T-cell (primary cell): Measurements from ENCODE around the gene C1orf21. TPM values are rescaled to one million over a fixed set of nuclear protein-coding genes. Genes with fewer than 3 reads are reported as not detected.

Experiments
- ATAC-seq, 4 experiments: fragments of 200-7000 bp in 3 of 4; fragments of 150-1000 bp in 1 of 4; cut with Tn5 transposase; replicated peaks in 1 of 4; 1 replicate in 3 of 4; 2 replicates in 1 of 4; pipeline ENCODE4 v1.10.0; 2021; ENCODE audit warnings: moderate library complexity in 3 of 4, mild to moderate bottlenecking in 2 of 4, moderate number of reproducible peaks in 1 of 4
- CTCF ChIA-PET, 2 donors: fragments of 300-600 bp; sonication (Branson Sonifier 250); formaldehyde crosslinking; loops; one replicate each; lab custom pipeline; 2022; ENCODE audit warnings: antibody characterized with exemption in 2 of 2; lab: Charles Lee
- POLR2A ChIA-PET, 2 donors: fragments of 300-600 bp; sonication (Branson Sonifier 250); formaldehyde crosslinking; loops; one replicate each; lab custom pipeline; 2022; ENCODE audit warnings: antibody characterized with exemption in 2 of 2; lab: Charles Lee
- DNase-seq, 35 experiments: peaks; one replicate each; pipeline versions ENCODE4 v3.0.0 to v3.0.0-alpha.2; 2013 to 2023
- H3K27ac ChIP-seq: one replicate; pipeline ENCODE4 v1.5.1; 2013; ENCODE audit warnings: low read length
- H3K27me3 ChIP-seq, 2 experiments: replicated peaks in 1 of 2; 1 replicate in 1 of 2; 2 replicates in 1 of 2; pipeline versions ENCODE4 v1.6.1 to v1.7.0; 2013; ENCODE audit warnings: low read length in 1 of 2, mixed read lengths in 1 of 2; ENCODE audit not compliant: control insufficient read depth in 2 of 2, insufficient read depth in 2 of 2; ENCODE audit errors: extremely low read depth in 1 of 2
- H3K36me3 ChIP-seq, 2 donors: 1 replicate in 1 of 2; 2 replicates in 1 of 2; pipeline versions ENCODE4 v1.6.1 to v1.7.0; 2013; ENCODE audit warnings: low read length in 1 of 2; ENCODE audit not compliant: control insufficient read depth in 2 of 2, insufficient read depth in 1 of 2; ENCODE audit errors: extremely low read depth in 1 of 2
- H3K4me1 ChIP-seq, 2 experiments: 1 replicate in 1 of 2; 2 replicates in 1 of 2; pipeline versions ENCODE4 v1.6.1 to v1.7.0; 2013; ENCODE audit warnings: low read length in 2 of 2, mixed read lengths in 1 of 2; ENCODE audit not compliant: insufficient read depth in 2 of 2, control insufficient read depth in 1 of 2; ENCODE audit errors: extremely low read depth in 1 of 2
- H3K4me3 ChIP-seq, 2 donors: 1 replicate in 1 of 2; 2 replicates in 1 of 2; pipeline versions ENCODE4 v1.5.1 to v1.7.0; 2013; ENCODE audit warnings: mild to moderate bottlenecking in 2 of 2, low read length in 1 of 2, moderate library complexity in 1 of 2; ENCODE audit not compliant: control insufficient read depth in 1 of 2; ENCODE audit errors: extremely low read depth in 1 of 2
- H3K9me3 ChIP-seq: 2 replicates; pipeline ENCODE4 v1.7.0; 2013
- H3K27ac Mint-ChIP-seq, 2 donors: one replicate each; pipeline ENCODE4 v1.8.0; 2020 to 2021; ENCODE audit warnings: mild to moderate bottlenecking in 2 of 2, mixed read lengths in 2 of 2
- H3K27me3 Mint-ChIP-seq, 2 donors: one replicate each; pipeline ENCODE4 v1.8.0; 2021 to 2022; ENCODE audit warnings: mixed read lengths in 2 of 2
- H3K36me3 Mint-ChIP-seq: one replicate; pipeline ENCODE4 v1.8.0; 2021; ENCODE audit warnings: mixed read lengths
- H3K4me1 Mint-ChIP-seq, 3 donors: one replicate each; pipeline ENCODE4 v1.8.0; 2020 to 2022; ENCODE audit warnings: mixed read lengths in 3 of 3, mild to moderate bottlenecking in 1 of 3
- H3K4me3 Mint-ChIP-seq, 3 donors: one replicate each; pipeline ENCODE4 v1.8.0; 2020 to 2022; ENCODE audit warnings: mild to moderate bottlenecking in 3 of 3, mixed read lengths in 3 of 3, moderate library complexity in 3 of 3
- H3K9me3 Mint-ChIP-seq, 3 donors: one replicate each; pipeline ENCODE4 v1.8.0; 2020 to 2022; ENCODE audit warnings: mixed read lengths in 3 of 3
- WGBS: methylation state at CpG from one replicate; pipeline ENCODE4 v1.1.5; 2013; ENCODE audit warnings: missing lambda C conversion rate; ENCODE audit not compliant: insufficient coverage; 5-methylcytosine and 5-hydroxymethylcytosine counted together
- total RNA-seq, 35 experiments: library from RNA in 6 of 35; stranded (reverse) in 6 of 35; fragments of 120-200 nt in 1 of 35; gene quantifications; one replicate each; pipeline versions ENCODE4 v1.2.1 to v1.2.4 and lab custom pipeline; 2013 to 2026

The C1orf21 gene
- total RNA-seq, 5 donors from 2014 or later (not counting 1 experiment from before 2014, with no cell fraction given): 1.4 to 17.2 (median 5.9) TPM

DNA sequence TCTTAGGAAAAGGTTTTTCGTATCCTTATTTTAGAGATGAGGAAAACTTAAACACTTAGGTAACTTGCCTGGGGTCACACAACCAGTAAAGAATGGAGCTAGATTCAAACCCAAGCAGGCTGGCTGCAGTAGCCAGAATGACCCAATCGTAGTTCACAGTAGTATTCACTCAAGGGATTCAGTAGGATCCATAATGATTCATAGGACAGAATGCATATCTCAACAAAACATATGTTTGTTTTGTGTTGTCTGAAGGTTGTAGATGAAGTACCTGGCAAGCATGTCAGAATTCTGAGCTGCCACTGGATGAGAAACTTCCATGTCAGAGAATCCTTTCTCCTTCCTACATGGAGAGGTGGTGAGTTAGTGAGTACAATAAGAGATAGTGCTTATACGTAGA is 155.5 kb downstream of the C1orf21 start:
- DNase-seq: no peak
- Histone ChIP-seq H3K4me1 (no peaks in the 10 kb centered on the region), H3K36me3 (no peaks in the 10 kb centered on the region), H3K27me3 (peaks cover 0 to 3% of the 10 kb centered on the region in 2 experiments), H3K9me3 (no peaks in the 10 kb centered on the region), H3K4me3 (no peak overlapping the region), H3K27ac (no peak overlapping the region)
- H3K27ac Mint-ChIP-seq: no peak overlapping the region
- POLR2A ChIA-PET: no interaction called here
- peaks cover 0 to 3% of the 10 kb centered on the region in 2 donors for H3K27me3 Mint-ChIP-seq
- CTCF ChIA-PET: no interaction called here
- no peak overlapping the region for H3K4me3 Mint-ChIP-seq
- 50% methylated on average over 1 of the region's 3 CpGs for WGBS
- H3K36me3 Mint-ChIP-seq: no peaks in the 10 kb centered on the region
- ATAC-seq: no peak
- no peaks in the 10 kb centered on the region for H3K4me1 Mint-ChIP-seq
- peaks cover 0 to 11% (median 6%) of the 10 kb centered on the region in 3 donors for H3K9me3 Mint-ChIP-seq

GRCh38 chr1:184545601-184546000 is 158.8 kb downstream of the C1orf21 start:
- no peak for ATAC-seq
- no peak overlapping the region for H3K27ac Mint-ChIP-seq
- CTCF ChIA-PET: no interaction called here

GRCh38 chr1:184552446-184552845 is 165.6 kb downstream of the C1orf21 start:
- no CpG with 5 or more reads among the region's 1 CpG for WGBS
- POLR2A ChIA-PET: no interaction called here
- H3K27me3 ChIP-seq: peaks cover 0 to 2% of the 10 kb centered on the region in 2 experiments

More at GRCh38 chr1:184545601-184546000, 158.8 kb downstream of the C1orf21 start:
- no peaks in the 10 kb centered on the region for H3K9me3 ChIP-seq
- Mint-ChIP-seq H3K36me3 (no peaks in the 10 kb centered on the region), H3K4me1 (no peaks in the 10 kb centered on the region), H3K4me3 (no peak overlapping the region), H3K9me3 (no peaks in the 10 kb centered on the region), H3K27me3 (peaks cover 0 to 3% of the 10 kb centered on the region in 2 donors)
- no peak for DNase-seq
- H3K4me3 ChIP-seq: no peak overlapping the region
- POLR2A ChIA-PET: no interaction called here
- no peaks in the 10 kb centered on the region for H3K4me1 ChIP-seq
- H3K27me3 ChIP-seq: peaks cover 0 to 3% of the 10 kb centered on the region in 2 experiments
- no peak overlapping the region for H3K27ac ChIP-seq
- no peaks in the 10 kb centered on the region for H3K36me3 ChIP-seq
- WGBS: 56% methylated on average over 2 of the region's 4 CpGs

GRCh38 chr1:184553845-184554244 is 167.0 kb downstream of the C1orf21 start:
- H3K36me3 Mint-ChIP-seq: no peaks in the 10 kb centered on the region
- H3K36me3 ChIP-seq: peaks cover 0 to 2% of the 10 kb centered on the region in 2 donors
- ChIA-PET POLR2A (no interaction called here), CTCF (no interaction called here)
- no peak overlapping the region for H3K27ac Mint-ChIP-seq
- no peak overlapping the region for H3K4me3 ChIP-seq
- no peaks in the 10 kb centered on the region for H3K4me1 Mint-ChIP-seq
- DNase-seq (no peak), ATAC-seq (no peak)
- WGBS: 86% methylated on average over 1 of the region's 2 CpGs
- peaks cover 0 to 2% of the 10 kb centered on the region in 2 experiments for H3K27me3 ChIP-seq
- H3K9me3 ChIP-seq: no peaks in the 10 kb centered on the region
- H3K27me3 Mint-ChIP-seq: peaks cover 3 to 10% of the 10 kb centered on the region in 2 donors
- no peak overlapping the region for H3K4me3 Mint-ChIP-seq
- H3K27ac ChIP-seq: no peak overlapping the region
- no peaks in the 10 kb centered on the region for H3K4me1 ChIP-seq
- H3K9me3 Mint-ChIP-seq: no peaks in the 10 kb centered on the region

More at GRCh38 chr1:184552446-184552845, 165.6 kb downstream of the C1orf21 start:
- CTCF ChIA-PET: no interaction called here
- Mint-ChIP-seq H3K27me3 (peaks cover 3 to 10% of the 10 kb centered on the region in 2 donors), H3K4me1 (no peaks in the 10 kb centered on the region), H3K36me3 (no peaks in the 10 kb centered on the region), H3K9me3 (no peaks in the 10 kb centered on the region), H3K27ac (no peak overlapping the region), H3K4me3 (no peak overlapping the region)
- ATAC-seq (no peak), DNase-seq (no peak)
- Histone ChIP-seq H3K9me3 (no peaks in the 10 kb centered on the region), H3K27ac (no peak overlapping the region), H3K4me3 (no peak overlapping the region), H3K36me3 (no peaks in the 10 kb centered on the region), H3K4me1 (no peaks in the 10 kb centered on the region)

GRCh38 chr1:184555665-184556641 is 169.1 kb downstream of the C1orf21 start:
- Mint-ChIP-seq H3K36me3 (no peaks in the 10 kb centered on the region), H3K27me3 (peaks cover 3 to 10% of the 10 kb centered on the region in 2 donors), H3K4me1 (no peaks in the 10 kb centered on the region), H3K27ac (no peak overlapping the region), H3K4me3 (no peak overlapping the region), H3K9me3 (no peaks in the 10 kb centered on the region)
- no peak for DNase-seq
- H3K27ac ChIP-seq: no peak overlapping the region
- H3K4me3 ChIP-seq: no peak overlapping the region
- ChIA-PET CTCF (no interaction called here), POLR2A (no interaction called here)
- peaks cover 0 to 2% of the 10 kb centered on the region in 2 experiments for H3K27me3 ChIP-seq
- no peaks in the 10 kb centered on the region for H3K4me1 ChIP-seq
- H3K36me3 ChIP-seq: peaks cover 0 to 2% of the 10 kb centered on the region in 2 donors
- ATAC-seq: no peak
- WGBS: no CpG with 5 or more reads among the region's 7 CpGs
- H3K9me3 ChIP-seq: no peaks in the 10 kb centered on the region

DNA sequence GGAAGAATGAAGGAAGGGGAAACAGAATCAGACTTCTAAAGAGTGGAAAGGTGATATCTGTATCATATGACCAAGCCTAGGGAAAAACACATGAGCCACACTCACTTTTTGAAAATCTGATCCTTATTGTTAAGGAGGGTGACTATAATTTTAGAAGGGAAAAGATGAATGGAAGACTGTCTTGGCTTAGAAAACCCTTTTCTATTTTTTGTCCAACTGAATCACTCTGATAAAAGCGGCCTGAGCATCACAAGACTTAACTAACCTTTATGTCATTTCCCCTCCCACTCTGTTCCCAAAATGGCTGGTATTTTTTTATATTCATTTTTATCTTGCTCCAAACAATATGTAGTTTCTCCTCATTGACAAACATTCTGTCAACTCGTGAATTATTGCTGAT is 169.8 kb downstream of the C1orf21 start:
- Mint-ChIP-seq H3K36me3 (no peaks in the 10 kb centered on the region), H3K4me1 (no peaks in the 10 kb centered on the region), H3K4me3 (no peak overlapping the region), H3K27me3 (peaks cover 3 to 10% of the 10 kb centered on the region in 2 donors), H3K27ac (no peak overlapping the region), H3K9me3 (no peaks in the 10 kb centered on the region)
- H3K4me1 ChIP-seq: no peaks in the 10 kb centered on the region
- DNase-seq (no peak), ATAC-seq (no peak)
- H3K9me3 ChIP-seq: no peaks in the 10 kb centered on the region
- H3K4me3 ChIP-seq: no peak overlapping the region
- ChIA-PET POLR2A (no interaction called here), CTCF (no interaction called here)
- no peak overlapping the region for H3K27ac ChIP-seq
- peaks cover 0 to 2% of the 10 kb centered on the region in 2 experiments for H3K27me3 ChIP-seq
- no CpG with 5 or more reads among the region's 2 CpGs for WGBS
- peaks cover 0 to 2% of the 10 kb centered on the region in 2 donors for H3K36me3 ChIP-seq
